ENCODE data around the gene IQSEC2.

The IQSEC2 gene

DNA sequence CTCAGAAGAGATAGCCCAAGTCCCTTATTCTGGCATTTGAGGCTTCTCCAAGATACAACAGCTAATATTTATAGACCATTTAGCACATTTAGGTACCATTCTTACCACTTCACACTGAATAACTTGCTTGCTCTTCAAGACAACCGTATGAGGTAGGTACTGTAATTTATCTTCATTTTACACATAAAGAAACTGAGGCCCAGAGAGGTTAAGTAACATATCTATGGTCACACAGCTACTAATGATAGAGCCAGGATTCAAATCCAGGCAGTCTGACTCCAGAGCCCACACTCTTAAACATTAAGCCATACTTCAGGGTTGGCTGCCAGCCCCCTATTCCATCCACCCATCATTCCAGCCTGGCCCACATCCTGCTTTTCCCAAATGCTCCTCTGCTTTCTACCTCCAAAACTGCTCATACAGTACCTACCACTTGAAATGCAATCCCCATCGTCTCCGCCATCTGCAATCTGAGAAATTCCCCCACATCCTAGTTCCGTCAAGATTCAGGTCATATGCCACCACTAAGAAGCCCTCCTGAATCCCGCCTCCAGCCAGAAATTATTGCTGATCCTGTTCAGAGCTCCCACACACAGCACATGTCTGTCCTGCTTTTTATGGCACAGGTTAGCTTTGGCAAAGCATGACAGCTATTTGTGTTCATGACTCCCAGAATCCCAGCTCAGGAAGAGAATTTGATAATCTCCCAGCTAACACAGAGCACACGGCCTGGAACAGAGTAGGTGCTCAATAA lies 23.5 kb downstream of the IQSEC2 start:
- Histone ChIP-seq H3K9me3 (ENCODE audit: insufficient read depth, low read depth, low read length) (no peaks in the 10 kb centered on the region), H2BK120ac (ENCODE audit: insufficient read depth, low read length, poor library complexity) (no peak overlapping the region), H3K79me1 (ENCODE audit: low read length) (no peaks in the 10 kb centered on the region), H3K23ac (ENCODE audit: low read length) (no peak overlapping the region), H3K4me3 (ENCODE audit: low read depth, low read length) (no peak overlapping the region), H2AFZ (ENCODE audit: insufficient read depth, low read length, poor library complexity) (no peak overlapping the region), H3K14ac (ENCODE audit: low read length) (no peak overlapping the region), H3K4me1 (ENCODE audit: control insufficient read depth in 1 of 2, insufficient read depth in 2 of 2, low read length in 2 of 2) (no peaks in the 10 kb centered on the region), H3K4ac (ENCODE audit: low read depth, low read length) (no peak overlapping the region), H3K4me2 (ENCODE audit: low read length) (no peak overlapping the region), H3K79me2 (ENCODE audit: control insufficient read depth, insufficient read depth, low read length, poor library complexity) (no peaks in the 10 kb centered on the region), H4K8ac (ENCODE audit: low read depth, low read length) (no peak overlapping the region), H3K18ac (ENCODE audit: low read length) (no peak overlapping the region), H3K27me3 (ENCODE audit: insufficient read depth, low read length) (no peaks in the 10 kb centered on the region), H4K12ac (ENCODE audit: low read depth, low read length) (no peak overlapping the region), H3K27ac (ENCODE audit: low read depth, low read length) (no peak overlapping the region), H2BK5ac (ENCODE audit: low read depth, low read length, poor library complexity) (no peak overlapping the region), H3K9ac (ENCODE audit: low read length) (no peak overlapping the region), H3K36me3 (ENCODE audit: control insufficient read depth in 1 of 2, insufficient read depth in 2 of 2, low read length in 2 of 2) (no peaks in the 10 kb centered on the region), H2BK12ac (ENCODE audit: low read length) (no peak overlapping the region), H4K91ac (ENCODE audit: low read depth, low read length) (no peak overlapping the region), H2AK5ac (ENCODE audit: low read length) (no peak overlapping the region)
- WGBS (ENCODE audit: extremely low coverage, insufficient coverage, insufficient read length) = no CpG with 5 or more reads among the region's 6 CpGs
- DNase-seq = no peak

DNA sequence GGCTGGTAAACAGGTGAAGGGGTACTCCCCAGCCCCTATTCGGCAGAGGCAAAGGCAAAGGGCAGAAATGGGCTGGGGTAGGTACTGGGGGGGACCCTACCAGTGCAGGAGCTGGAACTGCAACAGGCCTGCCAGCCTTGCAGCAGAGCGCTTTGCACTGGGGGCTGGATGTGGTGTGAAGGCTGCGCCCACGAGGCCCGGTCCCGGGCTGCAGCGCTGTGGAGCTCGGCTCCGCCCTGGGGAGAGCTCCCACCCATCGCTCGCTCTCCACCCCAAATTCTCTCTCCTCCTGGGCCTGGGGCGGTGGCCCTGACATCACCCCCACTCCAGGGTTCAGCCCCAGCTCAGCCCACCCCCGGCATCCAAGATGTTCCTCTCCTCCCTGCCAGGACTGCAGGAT lies 24.2 kb downstream of the IQSEC2 start:
- H4K8ac ChIP-seq (ENCODE audit: low read depth, low read length) = no peak overlapping the region
- H3K14ac ChIP-seq (ENCODE audit: low read length) = no peak overlapping the region
- H4K91ac ChIP-seq (ENCODE audit: low read depth, low read length) = no peak overlapping the region
- no peak overlapping the region for H3K27ac ChIP-seq (ENCODE audit: low read depth, low read length)
- H3K18ac ChIP-seq (ENCODE audit: low read length) = no peak overlapping the region
- H3K4ac ChIP-seq (ENCODE audit: low read depth, low read length) = no peak overlapping the region
- H3K23ac ChIP-seq (ENCODE audit: low read length) = no peak overlapping the region
- no CpG with 5 or more reads among the region's 13 CpGs for WGBS (ENCODE audit: extremely low coverage, insufficient coverage, insufficient read length)
- H2BK5ac ChIP-seq (ENCODE audit: low read depth, low read length, poor library complexity) = no peak overlapping the region
- no peak overlapping the region for H3K4me2 ChIP-seq (ENCODE audit: low read length)
- H3K79me2 ChIP-seq (ENCODE audit: control insufficient read depth, insufficient read depth, low read length, poor library complexity) = no peaks in the 10 kb centered on the region
- no peak overlapping the region for H2AFZ ChIP-seq (ENCODE audit: insufficient read depth, low read length, poor library complexity)
- no peak overlapping the region for H2BK12ac ChIP-seq (ENCODE audit: low read length)
- no peaks in the 10 kb centered on the region for H3K27me3 ChIP-seq (ENCODE audit: insufficient read depth, low read length)
- H3K79me1 ChIP-seq (ENCODE audit: low read length) = no peaks in the 10 kb centered on the region
- no peak overlapping the region for H3K4me3 ChIP-seq (ENCODE audit: low read depth, low read length)
- H4K12ac ChIP-seq (ENCODE audit: low read depth, low read length) = no peak overlapping the region
- H3K36me3 ChIP-seq (ENCODE audit: control insufficient read depth in 1 of 2, insufficient read depth in 2 of 2, low read length in 2 of 2) = no peaks in the 10 kb centered on the region
- H3K4me1 ChIP-seq (ENCODE audit: control insufficient read depth in 1 of 2, insufficient read depth in 2 of 2, low read length in 2 of 2) = no peaks in the 10 kb centered on the region
- no peak for DNase-seq
- H3K9me3 ChIP-seq (ENCODE audit: insufficient read depth, low read depth, low read length) = no peaks in the 10 kb centered on the region
- no peak overlapping the region for H3K9ac ChIP-seq (ENCODE audit: low read length)
- H2AK5ac ChIP-seq (ENCODE audit: low read length) = no peak overlapping the region
- H2BK120ac ChIP-seq (ENCODE audit: insufficient read depth, low read length, poor library complexity) = no peak overlapping the region

DNA sequence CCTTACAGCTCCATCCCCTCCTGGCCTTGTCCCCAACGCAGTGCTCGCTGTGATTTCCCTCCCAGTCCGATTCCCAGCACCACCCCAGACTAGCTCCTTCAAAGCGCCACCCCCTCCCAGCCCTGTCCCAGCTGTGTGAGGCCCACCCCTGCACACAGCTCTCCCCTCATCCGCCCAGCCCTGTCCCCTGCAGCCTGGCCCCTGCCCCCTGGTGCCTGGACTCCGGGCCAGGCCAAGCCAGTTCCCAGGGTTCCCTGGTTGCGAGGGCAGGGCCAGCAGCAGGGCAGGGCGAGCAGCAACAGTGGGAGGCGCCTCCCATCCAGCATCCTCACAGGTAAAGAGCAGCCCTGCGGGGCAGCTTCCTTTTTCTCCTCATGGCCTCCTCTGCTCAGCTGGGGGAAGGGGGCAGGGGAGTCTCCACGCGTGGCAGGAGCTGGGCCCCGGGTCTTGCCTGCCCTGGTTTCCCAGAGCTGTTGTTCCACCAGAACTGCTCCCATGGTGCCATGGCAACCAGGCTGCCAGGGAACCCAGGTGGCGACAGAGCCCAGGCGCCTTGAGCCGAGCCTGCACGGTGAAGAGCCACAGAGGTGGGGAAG lies 24.8 kb downstream of the IQSEC2 start:
- Histone ChIP-seq H4K91ac (ENCODE audit: low read depth, low read length) (no peak overlapping the region), H3K4me1 (ENCODE audit: control insufficient read depth in 1 of 2, insufficient read depth in 2 of 2, low read length in 2 of 2) (no peaks in the 10 kb centered on the region), H3K9ac (ENCODE audit: low read length) (no peak overlapping the region), H3K9me3 (ENCODE audit: insufficient read depth, low read depth, low read length) (no peaks in the 10 kb centered on the region), H3K4me2 (ENCODE audit: low read length) (no peak overlapping the region), H3K18ac (ENCODE audit: low read length) (no peak overlapping the region), H3K27me3 (ENCODE audit: insufficient read depth, low read length) (no peaks in the 10 kb centered on the region), H4K12ac (ENCODE audit: low read depth, low read length) (no peak overlapping the region), H3K27ac (ENCODE audit: low read depth, low read length) (no peak overlapping the region), H3K36me3 (ENCODE audit: control insufficient read depth in 1 of 2, insufficient read depth in 2 of 2, low read length in 2 of 2) (no peaks in the 10 kb centered on the region), H4K8ac (ENCODE audit: low read depth, low read length) (no peak overlapping the region), H3K79me2 (ENCODE audit: control insufficient read depth, insufficient read depth, low read length, poor library complexity) (no peaks in the 10 kb centered on the region), H2AFZ (ENCODE audit: insufficient read depth, low read length, poor library complexity) (no peak overlapping the region), H3K4me3 (ENCODE audit: low read depth, low read length) (no peak overlapping the region), H2BK12ac (ENCODE audit: low read length) (no peak overlapping the region), H2BK5ac (ENCODE audit: low read depth, low read length, poor library complexity) (no peak overlapping the region), H3K23ac (ENCODE audit: low read length) (no peak overlapping the region), H3K79me1 (ENCODE audit: low read length) (no peaks in the 10 kb centered on the region), H2AK5ac (ENCODE audit: low read length) (no peak overlapping the region), H3K14ac (ENCODE audit: low read length) (no peak overlapping the region), H3K4ac (ENCODE audit: low read depth, low read length) (no peak overlapping the region), H2BK120ac (ENCODE audit: insufficient read depth, low read length, poor library complexity) (no peak overlapping the region)
- no peak for DNase-seq
- no CpG with 5 or more reads among the region's 17 CpGs for WGBS (ENCODE audit: extremely low coverage, insufficient coverage, insufficient read length)

DNA sequence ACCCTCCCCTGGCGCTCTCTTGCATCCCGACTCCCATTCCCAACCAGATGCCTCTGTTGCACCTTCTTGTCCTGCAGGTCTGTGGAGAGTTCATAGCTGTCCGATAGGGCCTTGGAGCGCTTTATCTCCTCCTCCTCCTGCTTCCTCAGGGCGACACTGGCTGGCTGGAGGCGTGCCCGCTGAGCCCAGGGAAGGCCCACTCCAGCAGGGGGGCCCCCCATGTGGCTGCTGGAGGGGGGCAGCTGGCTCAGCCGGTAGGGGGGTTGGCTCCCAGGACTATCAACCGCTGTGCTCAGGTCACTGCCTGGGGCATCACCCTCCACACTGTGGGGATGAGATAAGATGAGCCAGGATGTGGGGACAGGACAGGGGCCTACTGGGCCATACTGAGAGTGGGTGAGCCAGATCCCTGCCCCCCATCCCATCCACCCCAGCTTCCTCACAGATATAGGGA lies 25.6 kb downstream of the IQSEC2 start:
- Histone ChIP-seq H3K23ac (ENCODE audit: low read length) (no peak overlapping the region), H3K79me2 (ENCODE audit: control insufficient read depth, insufficient read depth, low read length, poor library complexity) (no peaks in the 10 kb centered on the region), H4K12ac (ENCODE audit: low read depth, low read length) (no peak overlapping the region), H3K79me1 (ENCODE audit: low read length) (no peaks in the 10 kb centered on the region), H3K4me3 (ENCODE audit: low read depth, low read length) (no peak overlapping the region), H2AK5ac (ENCODE audit: low read length) (no peak overlapping the region), H2BK120ac (ENCODE audit: insufficient read depth, low read length, poor library complexity) (no peak overlapping the region), H2BK12ac (ENCODE audit: low read length) (no peak overlapping the region), H3K4me1 (ENCODE audit: control insufficient read depth in 1 of 2, insufficient read depth in 2 of 2, low read length in 2 of 2) (no peaks in the 10 kb centered on the region), H3K9me3 (ENCODE audit: insufficient read depth, low read depth, low read length) (no peaks in the 10 kb centered on the region), H2AFZ (ENCODE audit: insufficient read depth, low read length, poor library complexity) (no peak overlapping the region), H3K14ac (ENCODE audit: low read length) (no peak overlapping the region), H2BK5ac (ENCODE audit: low read depth, low read length, poor library complexity) (no peak overlapping the region), H4K91ac (ENCODE audit: low read depth, low read length) (no peak overlapping the region), H3K18ac (ENCODE audit: low read length) (no peak overlapping the region), H3K4me2 (ENCODE audit: low read length) (no peak overlapping the region), H3K27ac (ENCODE audit: low read depth, low read length) (no peak overlapping the region), H3K9ac (ENCODE audit: low read length) (no peak overlapping the region), H4K8ac (ENCODE audit: low read depth, low read length) (no peak overlapping the region), H3K27me3 (ENCODE audit: insufficient read depth, low read length) (no peaks in the 10 kb centered on the region), H3K4ac (ENCODE audit: low read depth, low read length) (no peak overlapping the region), H3K36me3 (ENCODE audit: control insufficient read depth in 1 of 2, insufficient read depth in 2 of 2, low read length in 2 of 2) (no peaks in the 10 kb centered on the region)
- no peak for DNase-seq
- WGBS (ENCODE audit: extremely low coverage, insufficient coverage, insufficient read length) = no CpG with 5 or more reads among the region's 9 CpGs

All from trophoblast cell (in vitro differentiated cells and primary cell).